ENCODE data around the gene UCKL1.
"Not testable (repeated sequence)": the region's sequence is repeated elsewhere in the genome, so short reads cannot be mapped to it uniquely, and the experiment has no call there.

UCKL1 gene

GRCh38 chr20:63963784-63964301, 7.6 kb upstream of the UCKL1 start:
- Histone ChIP-seq H3K4me3 (ENCODE audit: low read length) (no peak overlapping the region), H3K27ac (ENCODE audit: low read depth, low read length) (no peak overlapping the region), H3K9me3 (ENCODE audit: insufficient read depth, low read depth, low read length) (peaks cover 38% of the 10 kb centered on the region), H3K4me1 (ENCODE audit: insufficient read depth, low read length) (peaks cover 8% of the 10 kb centered on the region; the same call in 1 of the 2 replicates), H3K9ac (ENCODE audit: low read depth, low read length) (no peak overlapping the region), H3K27me3 (ENCODE audit: insufficient read depth, low read length) (no peaks in the 10 kb centered on the region), H3K36me3 (ENCODE audit: insufficient read depth, low read length) (peaks cover 70% of the 10 kb centered on the region)
- 97% methylated on average over 16 of the region's 16 CpGs for WGBS

DNA sequence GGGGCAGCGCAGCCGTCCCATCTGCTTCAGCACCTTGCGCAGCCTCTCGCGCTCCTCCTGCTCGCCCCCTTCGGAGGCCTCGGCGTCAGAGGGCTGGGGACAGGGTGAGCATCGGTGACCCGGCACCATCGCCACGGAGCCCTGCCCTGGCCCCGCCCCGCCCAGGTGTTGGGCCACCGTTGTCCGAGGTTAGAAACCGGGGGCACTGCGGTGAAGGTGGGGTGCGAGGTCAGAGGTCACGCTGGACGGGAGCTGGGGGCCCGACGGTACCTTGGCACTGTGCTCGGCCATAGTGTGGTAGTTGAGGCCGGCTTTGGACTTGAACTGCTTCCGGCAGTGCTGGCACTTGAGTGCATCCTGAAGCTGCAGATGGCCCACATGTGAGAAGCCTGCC, 7.1 kb upstream of the UCKL1 start:
- Histone ChIP-seq H3K9ac (ENCODE audit: low read depth, low read length) (no peak overlapping the region), H3K4me3 (ENCODE audit: low read length) (no peak overlapping the region), H3K36me3 (ENCODE audit: insufficient read depth, low read length) (peaks cover 70% of the 10 kb centered on the region), H3K4me1 (ENCODE audit: insufficient read depth, low read length) (peaks cover 11% of the 10 kb centered on the region; the same call in 1 of the 2 replicates), H3K27me3 (ENCODE audit: insufficient read depth, low read length) (no peaks in the 10 kb centered on the region), H3K27ac (ENCODE audit: low read depth, low read length) (no peak overlapping the region), H3K9me3 (ENCODE audit: insufficient read depth, low read depth, low read length) (peaks cover 36% of the 10 kb centered on the region)
- WGBS = 94% methylated on average over 27 of the region's 27 CpGs

DNA sequence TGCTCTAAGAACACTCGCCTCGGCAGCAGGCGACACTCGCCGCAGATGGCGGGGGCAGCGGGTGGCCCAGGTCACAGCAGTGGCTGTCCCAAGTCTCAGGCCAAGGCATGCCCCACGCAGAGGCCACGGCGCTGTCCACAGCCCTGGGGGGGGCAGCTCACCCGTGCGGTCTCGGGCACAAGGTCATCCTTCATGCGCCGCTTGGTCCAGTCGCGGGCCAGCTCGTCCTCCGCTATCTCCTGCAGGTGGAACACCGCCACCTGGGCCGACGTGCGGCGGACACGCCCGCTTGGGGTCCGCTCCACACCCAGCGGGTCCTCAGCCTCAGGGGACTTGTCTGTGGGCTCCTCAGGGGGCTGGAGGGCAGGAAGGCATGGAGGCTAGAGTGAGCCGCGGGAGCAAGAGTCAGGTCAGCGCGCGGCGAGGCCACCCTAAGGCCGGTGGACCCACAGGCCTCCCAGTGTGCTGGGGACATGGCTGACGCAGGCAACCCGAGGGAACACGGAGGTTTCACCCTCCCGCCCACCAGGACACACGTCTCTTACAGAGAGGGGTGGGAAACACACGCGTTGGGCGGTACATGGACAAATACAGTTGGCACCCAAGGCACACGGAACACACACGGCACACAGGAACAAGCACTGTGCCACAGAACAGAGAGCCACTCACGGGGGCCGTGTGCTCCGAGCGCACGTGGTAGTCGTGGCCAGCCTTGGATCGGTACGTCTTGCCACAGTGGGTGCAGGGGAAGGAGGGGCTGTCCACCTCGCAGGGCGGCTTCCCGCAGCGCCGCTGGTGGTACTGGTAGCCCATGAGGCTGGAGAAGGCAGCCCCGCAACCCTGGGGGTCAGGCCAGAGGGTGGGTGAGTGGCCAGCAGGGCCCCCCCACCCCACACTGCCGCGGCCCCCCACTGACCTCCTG, 6.5 kb upstream of the UCKL1 start:
- peaks cover 16% of the 10 kb centered on the region; the same call in 1 of the 2 replicates for H3K4me1 ChIP-seq (ENCODE audit: insufficient read depth, low read length)
- no peaks in the 10 kb centered on the region for H3K27me3 ChIP-seq (ENCODE audit: insufficient read depth, low read length)
- H3K27ac ChIP-seq (ENCODE audit: low read depth, low read length) = no peak overlapping the region
- H3K9me3 ChIP-seq (ENCODE audit: insufficient read depth, low read depth, low read length) = peaks cover 29% of the 10 kb centered on the region
- WGBS = 97% methylated on average over 61 of the region's 61 CpGs
- no peak overlapping the region for H3K4me3 ChIP-seq (ENCODE audit: low read length)
- no peak overlapping the region for H3K9ac ChIP-seq (ENCODE audit: low read depth, low read length)
- peaks cover 63% of the 10 kb centered on the region for H3K36me3 ChIP-seq (ENCODE audit: insufficient read depth, low read length)

DNA sequence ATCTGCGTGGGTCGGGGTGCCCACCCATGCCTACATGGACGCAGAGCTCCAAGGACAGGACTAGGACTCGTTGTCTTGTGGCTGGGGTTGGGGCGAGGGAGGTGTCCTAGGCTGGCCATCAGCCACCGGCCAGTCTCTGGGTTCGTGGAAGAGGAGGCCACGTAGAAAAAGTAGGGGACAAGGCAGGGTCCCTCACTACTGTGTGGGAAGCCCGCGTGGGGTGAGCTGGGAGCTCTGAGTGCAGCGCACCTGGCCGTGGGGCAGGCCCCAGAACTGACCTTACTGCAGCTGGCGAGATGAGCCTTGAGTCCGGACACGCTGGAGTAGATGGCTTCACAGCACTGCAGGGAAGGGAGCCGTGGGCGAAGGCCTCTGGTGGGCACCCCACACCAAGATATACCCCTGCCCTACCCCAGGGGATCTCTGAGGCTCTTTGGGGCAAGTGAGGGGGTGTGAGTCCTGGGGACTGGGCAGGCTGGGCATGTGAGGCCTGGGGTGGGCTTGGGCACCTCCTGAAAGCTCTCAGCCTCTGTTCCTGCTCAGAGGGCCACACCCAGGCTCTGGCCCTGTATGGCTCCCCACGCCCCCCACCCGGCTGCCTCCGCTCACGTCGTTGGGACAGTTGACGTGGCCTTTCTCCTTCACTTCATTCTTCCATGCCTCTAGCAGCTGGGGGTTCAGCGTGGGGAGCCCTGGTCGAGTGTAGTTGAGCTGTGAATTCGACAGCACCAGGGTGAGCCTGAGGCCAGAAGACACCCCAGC, 5.6 kb upstream of the UCKL1 start:
- Histone ChIP-seq H3K9me3 (ENCODE audit: insufficient read depth, low read depth, low read length) (peaks cover 21% of the 10 kb centered on the region), H3K27me3 (ENCODE audit: insufficient read depth, low read length) (no peaks in the 10 kb centered on the region), H3K4me1 (ENCODE audit: insufficient read depth, low read length) (peaks cover 19% of the 10 kb centered on the region; the same call in 1 of the 2 replicates), H3K4me3 (ENCODE audit: low read length) (no peak overlapping the region), H3K27ac (ENCODE audit: low read depth, low read length) (no peak overlapping the region), H3K36me3 (ENCODE audit: insufficient read depth, low read length) (peaks cover 55% of the 10 kb centered on the region), H3K9ac (ENCODE audit: low read depth, low read length) (no peak overlapping the region)
- 94% methylated on average over 26 of the region's 26 CpGs for WGBS

GRCh38 chr20:63960654-63961621, 4.7 kb upstream of the UCKL1 start:
- not testable (repeated sequence) for H3K9ac ChIP-seq (ENCODE audit: low read depth, low read length); H3K27ac ChIP-seq (ENCODE audit: low read depth, low read length); H3K4me3 ChIP-seq (ENCODE audit: low read length); H3K27me3 ChIP-seq (ENCODE audit: insufficient read depth, low read length)
- Histone ChIP-seq H3K4me1 (ENCODE audit: insufficient read depth, low read length) (peaks cover 19% of the 10 kb centered on the region; the same call in 1 of the 2 replicates), H3K9me3 (ENCODE audit: insufficient read depth, low read depth, low read length) (peaks cover 12% of the 10 kb centered on the region), H3K36me3 (ENCODE audit: insufficient read depth, low read length) (peaks cover 46% of the 10 kb centered on the region)
- 95% methylated on average over 15 of the region's 15 CpGs for whole genome bisulfite sequencing

DNA sequence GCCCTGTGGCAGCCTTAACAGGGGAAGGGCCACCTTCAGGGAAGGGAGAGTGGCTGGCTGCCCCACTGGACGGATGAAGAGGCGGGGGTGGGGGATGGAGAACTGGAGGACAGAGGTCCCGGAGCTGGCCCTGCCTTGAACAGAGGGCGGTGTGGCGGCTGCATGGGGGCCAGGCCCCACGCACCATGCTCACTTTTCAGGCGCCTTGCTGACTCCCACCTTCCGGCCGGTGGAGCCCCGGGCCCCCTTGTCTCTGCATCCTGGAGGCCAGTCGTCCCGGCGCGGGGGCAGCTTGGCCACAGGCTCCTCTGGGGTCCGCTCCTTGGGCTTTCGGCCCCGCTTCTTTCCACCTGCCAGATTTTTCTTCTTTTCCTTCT, 3.5 kb upstream of the UCKL1 start:
- H3K9ac ChIP-seq (ENCODE audit: low read depth, low read length) = no peak overlapping the region
- H3K4me3 ChIP-seq (ENCODE audit: low read length) = no peak overlapping the region
- H3K27me3 ChIP-seq (ENCODE audit: insufficient read depth, low read length) = no peaks in the 10 kb centered on the region
- peak overlapping the region; percentile 46 for H3K27ac ChIP-seq (ENCODE audit: low read depth, low read length)
- peaks cover 12% of the 10 kb centered on the region for H3K9me3 ChIP-seq (ENCODE audit: insufficient read depth, low read depth, low read length)
- peaks cover 19% of the 10 kb centered on the region; the same call in 1 of the 2 replicates for H3K4me1 ChIP-seq (ENCODE audit: insufficient read depth, low read length)
- peaks cover 46% of the 10 kb centered on the region for H3K36me3 ChIP-seq (ENCODE audit: insufficient read depth, low read length)
- WGBS = 94% methylated on average over 17 of the region's 17 CpGs

GRCh38 chr20:63958964-63959698, 2.9 kb upstream of the UCKL1 start:
- Histone ChIP-seq H3K4me3 (ENCODE audit: low read length) (no peak overlapping the region), H3K36me3 (ENCODE audit: insufficient read depth, low read length) (peaks cover 41% of the 10 kb centered on the region), H3K9me3 (ENCODE audit: insufficient read depth, low read depth, low read length) (peaks cover 7% of the 10 kb centered on the region; the same call in 1 of the 2 replicates), H3K27me3 (ENCODE audit: insufficient read depth, low read length) (no peaks in the 10 kb centered on the region), H3K27ac (ENCODE audit: low read depth, low read length) (peak overlapping the region; percentile 72), H3K9ac (ENCODE audit: low read depth, low read length) (no peak overlapping the region; the same call in 1 of the 2 replicates), H3K4me1 (ENCODE audit: insufficient read depth, low read length) (peaks cover 19% of the 10 kb centered on the region; the same call in 1 of the 2 replicates)
- 73% methylated on average over 10 of the region's 10 CpGs for WGBS

DNA sequence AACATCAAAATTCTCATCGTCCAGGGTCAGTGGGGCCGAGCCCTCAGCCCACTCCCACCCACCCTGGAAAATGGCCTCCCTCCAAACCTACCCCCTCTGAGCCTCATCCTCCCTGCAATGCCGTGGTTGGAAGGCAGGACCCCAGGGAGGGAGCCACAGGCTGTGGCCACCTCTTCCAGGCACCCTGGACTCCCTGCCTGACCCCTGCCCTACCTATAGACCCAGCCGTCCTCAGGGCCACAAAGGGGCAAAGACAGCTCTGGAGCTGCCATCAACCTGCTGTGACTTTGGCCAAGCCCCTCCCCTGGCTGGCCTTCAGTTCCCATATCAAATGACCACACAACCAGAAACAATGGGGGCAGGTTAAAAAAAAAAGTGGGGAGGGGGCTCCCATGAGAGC, 2.3 kb upstream of the UCKL1 start:
- 78% methylated on average over 4 of the region's 4 CpGs for WGBS
- H3K4me3 ChIP-seq (ENCODE audit: low read length) = no peak overlapping the region
- H3K36me3 ChIP-seq (ENCODE audit: insufficient read depth, low read length) = peaks cover 34% of the 10 kb centered on the region
- no peak overlapping the region for H3K9ac ChIP-seq (ENCODE audit: low read depth, low read length)
- H3K27me3 ChIP-seq (ENCODE audit: insufficient read depth, low read length) = no peaks in the 10 kb centered on the region
- peaks cover 19% of the 10 kb centered on the region; the same call in 1 of the 2 replicates for H3K4me1 ChIP-seq (ENCODE audit: insufficient read depth, low read length)
- H3K9me3 ChIP-seq (ENCODE audit: insufficient read depth, low read depth, low read length) = 0 out of 2 replicates have a peak, but pooled peaks cover under 1% of the 10 kb centered on the region
- peak overlapping the region; percentile 76 for H3K27ac ChIP-seq (ENCODE audit: low read depth, low read length)

DNA sequence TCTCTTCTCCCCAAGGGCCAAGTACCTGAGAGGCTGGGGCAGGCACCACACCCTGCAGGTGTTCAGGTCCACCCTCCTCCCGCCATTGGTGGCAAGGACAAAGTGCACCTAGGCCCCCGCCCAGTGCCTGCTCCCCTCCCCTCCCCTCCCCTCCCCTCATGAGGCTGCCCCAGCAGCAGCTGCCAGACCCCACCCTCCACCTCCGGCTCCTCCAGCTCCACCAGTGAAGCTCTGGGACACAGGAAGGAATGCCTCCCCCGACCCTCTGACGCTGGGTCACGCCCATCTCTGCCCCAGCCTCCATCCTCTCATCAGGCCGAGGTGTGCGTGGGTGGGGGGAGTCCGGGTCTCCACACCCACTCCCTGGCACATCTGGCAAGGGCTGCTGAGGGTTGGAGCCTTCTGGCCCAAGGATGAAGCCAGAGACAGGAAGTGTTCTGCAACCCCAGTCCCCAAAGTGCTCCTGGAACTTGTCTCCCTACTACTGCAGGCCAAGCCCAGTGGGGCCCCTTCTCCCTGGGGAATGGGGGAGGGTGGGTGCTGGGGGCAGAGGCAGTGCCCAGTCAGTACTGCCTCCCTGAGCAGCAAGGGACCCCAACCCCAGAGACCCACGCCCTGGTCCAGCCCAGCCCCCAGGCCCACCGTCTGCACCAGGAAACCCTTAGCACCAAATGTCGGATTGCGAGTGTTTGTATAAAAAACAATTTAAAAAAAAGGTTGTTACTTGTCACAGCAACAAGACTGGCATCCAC, 1.6 kb upstream of the UCKL1 start:
- 22% methylated on average over 11 of the region's 13 CpGs for WGBS

More for the DNA sequence above, 1.6 kb upstream of the UCKL1 start:
- H3K9me3 ChIP-seq (ENCODE audit: insufficient read depth, low read depth, low read length) = no peaks in the 10 kb centered on the region
- H3K36me3 ChIP-seq (ENCODE audit: insufficient read depth, low read length) = peaks cover 28% of the 10 kb centered on the region
- no peaks in the 10 kb centered on the region for H3K27me3 ChIP-seq (ENCODE audit: insufficient read depth, low read length)
- H3K4me3 ChIP-seq (ENCODE audit: low read length) = peak overlapping the region; percentile 69
- peaks cover 19% of the 10 kb centered on the region; the same call in 1 of the 2 replicates for H3K4me1 ChIP-seq (ENCODE audit: insufficient read depth, low read length)
- H3K27ac ChIP-seq (ENCODE audit: low read depth, low read length) = peak overlapping the region; percentile 76
- H3K9ac ChIP-seq (ENCODE audit: low read depth, low read length) = peak overlapping the region; percentile 77
